HG03039 (cell line): ENCODE results near the gene SLC49A3.
"Not testable (repeated sequence)": the region's sequence is repeated elsewhere in the genome, so short reads cannot be mapped to it uniquely, and the experiment has no call there.

Source experiments
- ATAC-seq: cut with Tn5 transposase; IDR thresholded peaks from one replicate; pipeline ENCODE4 v1.9.1; 2021; ENCODE audit warnings: mild to moderate bottlenecking, moderate library complexity; ENCODE audit not compliant: unreplicated experiment

The SLC49A3 gene

GRCh38 chr4:688854-689681 lies at the start of gene SLC49A3:
Gene SLC49A3 (minus strand): TSS chr4:689151. CDS start chr4:689127, 24 bp downstream.
- no peak for ATAC-seq

GRCh38 chr4:736561-736960 lies 47.6 kb upstream of the SLC49A3 start:
- ATAC-seq: not testable (repeated sequence)

GRCh38 chr4:735583-735982 lies 46.6 kb upstream of the SLC49A3 start:
- ATAC-seq: no peak

GRCh38 chr4:734951-735350 lies 46.0 kb upstream of the SLC49A3 start:
- no peak for ATAC-seq

- ATAC-seq: no peak
These were observed 45.1 kb upstream of the SLC49A3 start for GRCh38 chr4:734075-734474.

- no peak for ATAC-seq
These were observed 44.7 kb upstream of the SLC49A3 start for GRCh38 chr4:733631-733980.

GRCh38 chr4:732911-733630 lies 44.1 kb upstream of the SLC49A3 start:
- no peak for ATAC-seq

GRCh38 chr4:732486-732885 lies 43.5 kb upstream of the SLC49A3 start:
- no peak for ATAC-seq

- not testable (repeated sequence) for ATAC-seq
These were observed 43.0 kb upstream of the SLC49A3 start for GRCh38 chr4:731954-732353.

GRCh38 chr4:730946-731904 lies 42.3 kb upstream of the SLC49A3 start:
- ATAC-seq: not testable (repeated sequence)

GRCh38 chr4:730511-730910 lies 41.6 kb upstream of the SLC49A3 start:
- ATAC-seq: no peak

GRCh38 chr4:729336-730315 lies 40.7 kb upstream of the SLC49A3 start:
- ATAC-seq: no peak

- ATAC-seq: no peak
These were observed 38.6 kb upstream of the SLC49A3 start for GRCh38 chr4:727576-727975.

GRCh38 chr4:726838-727237 lies 37.9 kb upstream of the SLC49A3 start:
- ATAC-seq: no peak

- ATAC-seq: no peak
These were observed 37.4 kb upstream of the SLC49A3 start for GRCh38 chr4:726235-726787.

GRCh38 chr4:725391-726234 lies 36.7 kb upstream of the SLC49A3 start:
- no peak for ATAC-seq

- ATAC-seq: no peak
These were observed 35.0 kb upstream of the SLC49A3 start for GRCh38 chr4:723751-724530.

- ATAC-seq: no peak
These were observed 34.0 kb upstream of the SLC49A3 start for GRCh38 chr4:722851-723360.
